SK-N-SH treated with all-trans-retinoic acid at 6 μM for 48 hours (cell line): Measurements from ENCODE around the gene BEND7.

Experiments
- CREB5 ChIP-seq: fragments of 250-450 bp; sonication (Bioruptor Pico); IDR thresholded peaks from 2 replicates; pipeline ENCODE4 v1.5.1; 2020; ENCODE audit warnings: low read depth, mild to moderate bottlenecking, moderate library complexity
- CSDC2 ChIP-seq: fragments of 250-450 bp; sonication (Bioruptor Pico); IDR thresholded peaks from 2 replicates; pipeline ENCODE4 v1.5.0; 2020; ENCODE audit warnings: mild to moderate bottlenecking, moderate library complexity
- PATZ1 ChIP-seq: fragments of 250-450 bp; sonication (Bioruptor Pico); IDR thresholded peaks from 2 replicates; pipeline ENCODE4 v1.8.0; 2020; ENCODE audit warnings: mild to moderate bottlenecking, moderate library complexity, borderline replicate concordance
- POU6F1 ChIP-seq: fragments of 250-450 bp; sonication (Bioruptor Pico); IDR thresholded peaks from 2 replicates; pipeline ENCODE4 v1.8.0; 2021; ENCODE audit warnings: low read depth, mild to moderate bottlenecking, moderate library complexity, borderline replicate concordance
- RARB ChIP-seq: fragments of 250-450 bp; sonication (Bioruptor Pico); IDR thresholded peaks from 2 replicates; pipeline ENCODE4 v1.8.0; 2021; ENCODE audit warnings: mild to moderate bottlenecking, moderate library complexity
- TOX ChIP-seq: fragments of 250-450 bp; sonication (Bioruptor Pico); IDR thresholded peaks from 2 replicates; pipeline ENCODE4 v1.8.0; 2021; ENCODE audit warnings: mild to moderate bottlenecking, moderate library complexity, borderline replicate concordance
- ZFP3 ChIP-seq: fragments of 250-450 bp; sonication (Bioruptor Pico); IDR thresholded peaks from 2 replicates; pipeline ENCODE4 v1.5.0; 2020; ENCODE audit warnings: mild to moderate bottlenecking, moderate library complexity
- ZFP30 ChIP-seq: fragments of 450-650 bp; formaldehyde crosslinking; IDR thresholded peaks from 2 replicates; pipeline ENCODE4 v1.5.0; 2022; ENCODE audit warnings: mild to moderate bottlenecking, moderate library complexity
- ZNF565 ChIP-seq: fragments of 450-650 bp; formaldehyde crosslinking; conservative IDR thresholded peaks from 2 replicates; pipeline ENCODE4 v1.5.0; 2020; ENCODE audit warnings: low read depth, mild to moderate bottlenecking, moderate library complexity
- ZNF70 ChIP-seq: fragments of 450-650 bp; formaldehyde crosslinking; IDR thresholded peaks from 2 replicates; pipeline ENCODE4 v1.5.0; 2020; ENCODE audit warnings: mild to moderate bottlenecking, moderate library complexity

DNA sequence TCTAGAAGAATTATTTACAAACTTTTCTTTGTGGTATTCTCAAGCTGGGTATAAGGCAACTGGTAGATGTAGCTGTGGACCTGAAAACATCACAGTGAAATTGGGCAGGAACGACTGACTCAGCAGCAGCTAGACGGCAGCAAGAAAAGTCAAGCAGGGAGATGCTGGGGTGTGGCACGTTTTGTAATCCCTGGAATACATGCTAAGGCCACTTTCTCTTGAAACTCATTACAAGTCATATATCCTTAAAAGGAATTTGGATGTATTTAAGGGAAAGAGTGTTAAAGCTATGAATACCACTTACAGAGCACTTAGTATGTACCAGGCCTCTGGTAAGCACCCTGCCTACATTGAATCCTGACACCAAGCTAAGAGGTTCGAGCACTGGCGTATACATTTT, 17.4 kb downstream of the BEND7 start:
- TF ChIP-seq PATZ1 (CRISPR knock-in tag) (no peak), ZFP3 (CRISPR knock-in tag) (no peak), ZNF565 (CRISPR knock-in tag) (no peak), RARB (no peak), CSDC2 (CRISPR knock-in tag) (no peak), TOX (CRISPR knock-in tag) (no peak), ZNF70 (CRISPR knock-in tag) (no peak), POU6F1 (CRISPR knock-in tag) (no peak), CREB5 (CRISPR knock-in tag) (no peak), ZFP30 (no peak)
